GM10266 (cell line): Measurements from ENCODE around the gene NDUFAF8.

Experiments used
- DNase-seq: peaks from one replicate; pipeline ENCODE4 v3.0.0; 2012; ENCODE audit errors: extremely low spot score
- TF ChIP-seq, protein P1 (sequence below): IDR thresholded peaks from 2 replicates; pipeline ENCODE4 v1.5.1; 2012; ENCODE audit warnings: mild to moderate bottlenecking, low read depth; ENCODE audit not compliant: control insufficient read depth, insufficient read depth; ENCODE audit errors: missing control alignments

The NDUFAF8 gene

GRCh38 chr17:81238815-81239713 lies at the start of gene NDUFAF8, which contains the start of gene TEPSIN:
TSS of gene NDUFAF8 (plus strand) at chr17:81239318. CDS start at chr17:81239364, 46 bp downstream.
TSS of gene TEPSIN (minus strand) at chr17:81239055. CDS start at chr17:81239033, 22 bp downstream.
- TF ChIP-seq, protein P1, sequence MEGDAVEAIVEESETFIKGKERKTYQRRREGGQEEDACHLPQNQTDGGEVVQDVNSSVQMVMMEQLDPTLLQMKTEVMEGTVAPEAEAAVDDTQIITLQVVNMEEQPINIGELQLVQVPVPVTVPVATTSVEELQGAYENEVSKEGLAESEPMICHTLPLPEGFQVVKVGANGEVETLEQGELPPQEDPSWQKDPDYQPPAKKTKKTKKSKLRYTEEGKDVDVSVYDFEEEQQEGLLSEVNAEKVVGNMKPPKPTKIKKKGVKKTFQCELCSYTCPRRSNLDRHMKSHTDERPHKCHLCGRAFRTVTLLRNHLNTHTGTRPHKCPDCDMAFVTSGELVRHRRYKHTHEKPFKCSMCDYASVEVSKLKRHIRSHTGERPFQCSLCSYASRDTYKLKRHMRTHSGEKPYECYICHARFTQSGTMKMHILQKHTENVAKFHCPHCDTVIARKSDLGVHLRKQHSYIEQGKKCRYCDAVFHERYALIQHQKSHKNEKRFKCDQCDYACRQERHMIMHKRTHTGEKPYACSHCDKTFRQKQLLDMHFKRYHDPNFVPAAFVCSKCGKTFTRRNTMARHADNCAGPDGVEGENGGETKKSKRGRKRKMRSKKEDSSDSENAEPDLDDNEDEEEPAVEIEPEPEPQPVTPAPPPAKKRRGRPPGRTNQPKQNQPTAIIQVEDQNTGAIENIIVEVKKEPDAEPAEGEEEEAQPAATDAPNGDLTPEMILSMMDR = no peak
- DNase-seq = peak; percentile 100

DNA sequence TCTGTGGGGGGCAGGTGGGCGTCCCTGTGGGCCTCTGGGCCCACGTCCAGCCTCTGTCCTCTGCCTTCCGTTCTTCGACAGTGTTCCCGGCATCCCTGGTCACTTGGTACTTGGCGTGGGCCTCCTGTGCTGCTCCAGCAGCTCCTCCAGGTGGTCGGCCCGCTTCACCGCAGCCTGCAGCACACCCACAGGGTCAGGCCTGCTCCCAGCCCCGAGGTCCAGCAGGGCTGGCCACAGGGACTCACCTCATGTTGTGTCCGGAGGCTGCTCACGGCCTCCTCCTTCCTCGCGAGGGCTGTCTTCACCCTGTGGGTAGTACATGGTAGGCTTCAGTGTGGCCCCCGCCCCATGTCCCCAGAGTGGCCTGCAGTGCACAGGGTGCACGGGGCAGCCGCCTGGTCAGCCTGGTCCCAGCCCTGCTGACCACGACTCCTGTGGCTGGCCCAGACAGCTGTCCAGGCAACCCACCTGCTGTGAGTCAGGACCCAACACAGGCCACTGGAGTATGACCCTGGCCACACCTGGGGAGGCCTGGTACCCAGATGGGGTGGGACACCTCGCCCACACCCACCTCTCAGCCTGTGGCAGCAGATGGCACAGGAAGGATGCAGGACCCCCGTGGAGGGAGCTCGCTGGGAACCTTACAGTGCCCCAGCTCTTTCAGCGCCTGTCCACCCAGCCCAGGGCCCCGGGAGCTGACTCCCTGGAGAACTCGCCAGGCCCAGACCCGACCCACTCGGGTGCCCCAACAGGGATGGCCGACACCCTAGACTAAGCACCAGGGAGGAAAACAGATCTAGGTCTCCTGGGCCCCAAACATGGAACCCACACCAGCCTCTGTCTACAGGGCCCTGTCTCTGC lies 49.2 kb upstream of the NDUFAF8 start:
- TF ChIP-seq, protein P1 = no peak
- DNase-seq = no peak

DNA sequence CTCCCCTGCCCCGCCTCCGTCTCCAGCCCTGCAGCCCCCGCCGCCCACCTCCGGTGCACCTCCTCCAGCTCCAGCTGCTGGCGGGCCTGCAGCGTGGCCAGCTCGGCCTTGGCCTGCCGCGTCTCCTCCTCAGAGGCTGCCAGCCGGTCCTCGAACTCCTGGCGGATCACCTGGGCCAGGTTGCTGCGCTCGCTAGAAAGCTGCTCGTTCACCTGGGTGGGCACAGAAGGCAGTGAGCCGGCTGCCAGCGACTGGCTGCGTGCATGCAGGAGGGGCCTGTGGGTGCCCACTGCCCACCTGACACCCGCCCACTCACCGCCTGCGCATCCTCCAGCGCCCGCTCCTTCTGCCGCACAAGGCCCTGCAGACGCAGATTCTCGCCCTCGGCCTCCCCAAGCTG lies 48.5 kb upstream of the NDUFAF8 start:
- TF ChIP-seq, protein P1 = no peak
- DNase-seq = no peak

DNA sequence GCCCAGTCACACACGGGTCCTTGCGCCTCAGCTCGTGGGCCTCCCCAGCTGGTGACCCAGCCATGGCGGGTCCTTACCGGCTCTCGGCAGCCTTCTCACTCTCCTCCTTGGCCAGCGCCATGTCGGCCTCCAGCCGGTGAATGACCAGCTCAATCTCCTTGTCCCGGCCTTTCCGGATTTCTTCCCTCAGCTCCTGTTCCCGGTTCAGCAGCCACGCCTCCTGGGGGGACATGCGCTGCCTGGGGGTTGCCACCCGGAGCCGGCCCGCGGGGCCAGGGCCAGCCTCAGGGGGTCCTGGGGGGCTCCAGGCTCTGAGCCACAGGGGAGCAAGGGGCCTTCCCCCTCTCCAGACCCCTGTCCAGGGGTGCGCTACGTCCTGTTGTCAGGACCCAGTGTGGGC lies 48.0 kb upstream of the NDUFAF8 start:
- TF ChIP-seq, protein P1 = no peak
- DNase-seq = no peak

- TF ChIP-seq, protein P1 = no peak
- no peak for DNase-seq
These were observed 47.5 kb upstream of the NDUFAF8 start for GRCh38 chr17:81191646-81192045.

DNA sequence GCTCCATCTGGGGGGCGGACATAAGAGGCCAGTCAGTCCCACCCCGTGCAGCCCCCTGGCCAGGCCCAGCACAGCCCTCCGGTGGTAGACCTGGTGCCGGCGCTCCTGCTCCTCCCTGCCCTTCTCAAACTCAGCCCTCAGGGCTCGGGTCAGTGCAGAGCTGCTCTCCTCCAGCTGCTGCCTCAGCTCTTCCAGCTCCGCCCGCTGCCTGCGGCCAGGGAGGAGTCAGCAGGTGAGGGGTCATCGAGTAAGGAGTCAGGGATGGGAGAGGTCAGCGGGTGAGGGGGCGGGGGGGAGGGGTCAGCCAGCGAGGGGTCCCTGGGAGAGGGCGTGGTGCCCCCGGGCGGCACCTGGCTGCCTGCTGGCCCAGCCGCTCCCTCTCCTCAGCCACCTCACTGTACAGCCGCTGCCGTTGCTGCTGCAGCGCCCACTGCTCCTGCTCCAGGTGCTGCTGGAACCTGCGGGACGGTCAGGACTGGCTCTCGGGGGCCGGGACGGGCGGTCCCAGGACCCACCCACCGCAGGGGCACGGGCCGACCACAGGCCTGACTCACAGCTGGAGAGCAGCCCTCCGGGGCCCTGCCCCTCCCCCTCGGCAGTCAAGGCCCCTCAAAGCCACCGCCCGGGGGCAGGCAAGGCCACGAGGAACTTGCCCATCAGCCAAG lies 46.6 kb upstream of the NDUFAF8 start:
- no peak for DNase-seq
- TF ChIP-seq, protein P1 = no peak
